ENCODE data around the gene NCAM1. TPM values are rescaled to one million over a fixed set of nuclear protein-coding genes. Genes with fewer than 3 reads are reported as not detected.

Gene NCAM1
- total RNA-seq, 2 experiments from 2014 or later: 0.72 to 1.0 TPM

- POLR2A ChIA-PET: no interaction called here
- Mint-ChIP-seq H3K36me3 (no peaks in the 10 kb centered on the region), H3K27ac (no peak overlapping the region), H3K9me3 (no peaks in the 10 kb centered on the region), H3K27me3 (peaks cover 6% of the 10 kb centered on the region), H3K4me3 (no peak overlapping the region), H3K4me1 (no peaks in the 10 kb centered on the region)
- ATAC-seq (ENCODE audit: low read depth) (no peak), DNase-seq (no peak)
Measured at GRCh38 chr11:113103932-113104690, 142.9 kb downstream of the NCAM1 start.

DNA sequence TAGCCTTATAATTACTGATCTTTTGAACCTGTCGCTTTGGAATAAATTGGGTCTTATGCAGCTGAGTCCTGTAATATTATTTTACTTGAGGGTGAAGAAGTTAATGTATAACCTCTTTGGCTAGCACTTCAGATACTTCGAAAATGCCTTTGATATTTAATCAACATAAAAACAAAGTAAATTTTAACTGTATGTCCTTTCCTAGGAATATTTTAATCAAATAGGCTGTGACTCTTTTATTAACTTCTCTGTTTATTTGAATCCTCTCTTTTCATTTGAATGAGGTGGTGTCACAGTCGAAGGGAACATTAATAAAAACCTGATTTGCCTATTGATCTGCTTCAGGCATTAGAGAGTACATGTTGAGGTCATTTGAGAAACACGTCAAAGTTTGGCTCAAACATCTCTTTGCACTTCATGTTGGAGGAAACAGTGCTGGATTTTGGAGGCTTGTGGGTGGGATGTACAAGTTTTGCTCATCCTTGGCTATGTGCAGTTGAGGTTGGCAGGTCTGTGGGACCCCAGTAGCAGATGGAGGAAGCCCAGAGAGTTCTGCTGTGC is 143.6 kb downstream of the NCAM1 start:
- ATAC-seq (ENCODE audit: low read depth): no peak
- POLR2A ChIA-PET: no interaction called here

DNA sequence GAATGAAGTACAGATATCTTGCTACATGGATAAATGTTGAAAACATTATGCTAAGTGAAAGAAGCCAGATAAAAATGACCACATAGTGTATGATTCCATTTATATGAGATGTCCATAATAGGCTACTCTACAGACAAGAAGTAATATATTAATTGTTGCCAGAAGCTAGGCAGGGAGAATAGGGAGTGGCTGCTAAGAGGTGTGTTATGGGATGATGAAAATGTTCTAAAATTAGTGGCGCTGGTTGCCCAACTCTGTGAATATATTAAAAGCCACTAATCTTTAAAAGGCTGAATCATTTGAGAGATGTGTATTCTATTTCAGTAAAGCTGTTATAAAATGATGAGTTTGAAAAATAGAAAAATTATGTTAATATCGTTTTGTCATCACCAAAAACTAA is 144.4 kb downstream of the NCAM1 start:
- Mint-ChIP-seq H3K36me3 (no peaks in the 10 kb centered on the region), H3K9me3 (no peaks in the 10 kb centered on the region)

More for the DNA sequence above, 143.6 kb downstream of the NCAM1 start:
- H3K4me3 Mint-ChIP-seq: no peak overlapping the region
- H3K27ac Mint-ChIP-seq: no peak overlapping the region
- no peaks in the 10 kb centered on the region for H3K9me3 Mint-ChIP-seq
- H3K4me1 Mint-ChIP-seq: no peaks in the 10 kb centered on the region
- H3K36me3 Mint-ChIP-seq: no peaks in the 10 kb centered on the region
- no peak for DNase-seq
- peaks cover 6% of the 10 kb centered on the region for H3K27me3 Mint-ChIP-seq

DNA sequence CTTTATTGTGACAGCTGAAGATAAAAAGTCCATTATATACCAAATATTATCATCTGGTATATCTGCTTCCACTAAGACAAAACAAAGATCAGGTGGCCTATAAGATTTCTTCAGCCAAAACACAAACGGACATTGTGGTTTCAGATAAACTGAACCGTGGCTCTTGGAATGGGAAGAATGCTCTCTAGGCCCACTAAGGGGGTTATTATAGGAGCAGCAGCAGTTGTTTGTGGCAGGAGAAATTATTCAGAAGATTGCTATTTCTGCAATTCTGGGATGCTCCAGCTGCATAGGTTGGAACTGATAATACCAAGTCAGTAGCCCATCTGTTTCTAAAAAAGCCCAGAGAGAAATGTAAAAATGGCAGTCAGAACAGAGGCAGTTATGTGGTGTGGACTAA is 145.3 kb downstream of the NCAM1 start:
- POLR2A ChIA-PET: no interaction called here

More for the DNA sequence above, 144.4 kb downstream of the NCAM1 start:
- no peak overlapping the region for H3K27ac Mint-ChIP-seq
- DNase-seq: no peak
- ATAC-seq (ENCODE audit: low read depth): no peak
- POLR2A ChIA-PET: no interaction called here
- no peaks in the 10 kb centered on the region for H3K4me1 Mint-ChIP-seq
- no peak overlapping the region for H3K4me3 Mint-ChIP-seq
- H3K27me3 Mint-ChIP-seq: peaks cover 6% of the 10 kb centered on the region

GRCh38 chr11:113110046-113110445 is 148.8 kb downstream of the NCAM1 start:
- POLR2A ChIA-PET: no interaction called here

More for the DNA sequence above, 145.3 kb downstream of the NCAM1 start:
- Mint-ChIP-seq H3K9me3 (no peaks in the 10 kb centered on the region), H3K4me1 (no peaks in the 10 kb centered on the region), H3K27me3 (peaks cover 6% of the 10 kb centered on the region), H3K36me3 (no peaks in the 10 kb centered on the region), H3K27ac (no peak overlapping the region), H3K4me3 (no peak overlapping the region)
- no peak for DNase-seq
- ATAC-seq (ENCODE audit: low read depth): no peak

DNA sequence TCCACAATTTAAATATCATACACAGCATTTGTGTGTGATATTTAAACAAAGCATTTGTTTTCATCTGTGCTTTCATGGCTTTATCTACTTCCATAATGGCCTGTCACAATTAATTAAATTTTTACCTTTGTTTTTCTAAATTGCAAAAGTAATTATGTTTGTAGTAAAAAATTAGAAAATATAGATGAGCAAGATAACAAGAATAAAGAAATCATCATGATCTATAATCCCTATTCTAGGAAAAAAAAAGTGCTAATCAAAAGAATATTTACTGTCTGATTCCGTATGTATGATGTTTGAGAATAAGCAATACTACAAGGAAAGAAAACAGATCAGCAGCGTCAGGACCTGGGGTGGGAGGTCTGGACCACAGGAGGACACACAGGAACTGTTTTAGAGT is 149.9 kb downstream of the NCAM1 start:
- POLR2A ChIA-PET: no interaction called here

More at GRCh38 chr11:113110046-113110445, 148.8 kb downstream of the NCAM1 start:
- H3K4me3 Mint-ChIP-seq: no peak overlapping the region
- ATAC-seq (ENCODE audit: low read depth): no peak
- no peaks in the 10 kb centered on the region for H3K9me3 Mint-ChIP-seq
- no peak overlapping the region for H3K27ac Mint-ChIP-seq
- H3K4me1 Mint-ChIP-seq: no peaks in the 10 kb centered on the region
- DNase-seq: no peak
- H3K27me3 Mint-ChIP-seq: no peaks in the 10 kb centered on the region
- no peaks in the 10 kb centered on the region for H3K36me3 Mint-ChIP-seq

GRCh38 chr11:113112307-113112706 is 151.1 kb downstream of the NCAM1 start:
- ATAC-seq (ENCODE audit: low read depth): no peak
- no peak for DNase-seq
- H3K36me3 Mint-ChIP-seq: no peaks in the 10 kb centered on the region
- H3K27ac Mint-ChIP-seq: no peak overlapping the region
- POLR2A ChIA-PET: no interaction called here
- no peaks in the 10 kb centered on the region for H3K4me1 Mint-ChIP-seq
- no peaks in the 10 kb centered on the region for H3K27me3 Mint-ChIP-seq
- no peaks in the 10 kb centered on the region for H3K9me3 Mint-ChIP-seq
- no peak overlapping the region for H3K4me3 Mint-ChIP-seq

More for the DNA sequence above, 149.9 kb downstream of the NCAM1 start:
- Mint-ChIP-seq H3K27me3 (no peaks in the 10 kb centered on the region), H3K27ac (no peak overlapping the region), H3K36me3 (no peaks in the 10 kb centered on the region), H3K4me3 (no peak overlapping the region), H3K4me1 (no peaks in the 10 kb centered on the region), H3K9me3 (no peaks in the 10 kb centered on the region)
- DNase-seq (no peak), ATAC-seq (ENCODE audit: low read depth) (no peak)

- Mint-ChIP-seq H3K4me3 (no peak overlapping the region), H3K36me3 (no peaks in the 10 kb centered on the region), H3K9me3 (no peaks in the 10 kb centered on the region), H3K27ac (no peak overlapping the region), H3K27me3 (peaks cover 3% of the 10 kb centered on the region), H3K4me1 (no peaks in the 10 kb centered on the region)
- no peak for DNase-seq
- ATAC-seq (ENCODE audit: low read depth): no peak
- POLR2A ChIA-PET: no interaction called here
Measured at GRCh38 chr11:113113801-113114704, 152.8 kb downstream of the NCAM1 start.

DNA sequence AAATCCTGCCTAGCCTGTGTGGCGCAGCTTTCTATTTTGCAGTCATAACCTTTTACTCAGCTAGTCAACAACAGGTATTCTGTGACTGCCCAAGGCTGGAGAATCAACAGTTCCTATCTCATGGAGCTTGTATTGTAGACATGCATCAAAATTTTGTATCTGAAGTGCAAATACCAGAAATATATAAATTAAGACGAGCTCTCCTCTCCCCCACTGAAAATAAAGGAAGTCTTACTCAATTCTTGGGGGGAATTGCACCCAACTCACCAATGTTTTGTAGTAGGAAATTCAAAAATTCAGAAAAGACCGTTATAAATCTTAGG is 153.4 kb downstream of the NCAM1 start:
- peaks cover 4% of the 10 kb centered on the region for H3K27me3 Mint-ChIP-seq
- DNase-seq: no peak
- POLR2A ChIA-PET: no interaction called here
- no peaks in the 10 kb centered on the region for H3K36me3 Mint-ChIP-seq
- no peaks in the 10 kb centered on the region for H3K9me3 Mint-ChIP-seq
- ATAC-seq (ENCODE audit: low read depth): no peak
- no peaks in the 10 kb centered on the region for H3K4me1 Mint-ChIP-seq
- H3K27ac Mint-ChIP-seq: no peak overlapping the region
- no peak overlapping the region for H3K4me3 Mint-ChIP-seq

GRCh38 chr11:113118104-113118503 is 156.9 kb downstream of the NCAM1 start:
- Mint-ChIP-seq H3K36me3 (no peaks in the 10 kb centered on the region), H3K27ac (no peak overlapping the region), H3K27me3 (peaks cover 8% of the 10 kb centered on the region), H3K4me1 (no peaks in the 10 kb centered on the region), H3K9me3 (no peaks in the 10 kb centered on the region), H3K4me3 (no peak overlapping the region)
- POLR2A ChIA-PET: no interaction called here
- no peak for DNase-seq
- ATAC-seq (ENCODE audit: low read depth): no peak

- POLR2A ChIA-PET: no interaction called here
- ATAC-seq (ENCODE audit: low read depth) (no peak), DNase-seq (no peak)
- Mint-ChIP-seq H3K27me3 (peaks cover 8% of the 10 kb centered on the region), H3K4me1 (no peaks in the 10 kb centered on the region), H3K4me3 (no peak overlapping the region), H3K9me3 (no peaks in the 10 kb centered on the region), H3K27ac (no peak overlapping the region), H3K36me3 (no peaks in the 10 kb centered on the region)
Measured at GRCh38 chr11:113119074-113119473, 157.9 kb downstream of the NCAM1 start.

DNA sequence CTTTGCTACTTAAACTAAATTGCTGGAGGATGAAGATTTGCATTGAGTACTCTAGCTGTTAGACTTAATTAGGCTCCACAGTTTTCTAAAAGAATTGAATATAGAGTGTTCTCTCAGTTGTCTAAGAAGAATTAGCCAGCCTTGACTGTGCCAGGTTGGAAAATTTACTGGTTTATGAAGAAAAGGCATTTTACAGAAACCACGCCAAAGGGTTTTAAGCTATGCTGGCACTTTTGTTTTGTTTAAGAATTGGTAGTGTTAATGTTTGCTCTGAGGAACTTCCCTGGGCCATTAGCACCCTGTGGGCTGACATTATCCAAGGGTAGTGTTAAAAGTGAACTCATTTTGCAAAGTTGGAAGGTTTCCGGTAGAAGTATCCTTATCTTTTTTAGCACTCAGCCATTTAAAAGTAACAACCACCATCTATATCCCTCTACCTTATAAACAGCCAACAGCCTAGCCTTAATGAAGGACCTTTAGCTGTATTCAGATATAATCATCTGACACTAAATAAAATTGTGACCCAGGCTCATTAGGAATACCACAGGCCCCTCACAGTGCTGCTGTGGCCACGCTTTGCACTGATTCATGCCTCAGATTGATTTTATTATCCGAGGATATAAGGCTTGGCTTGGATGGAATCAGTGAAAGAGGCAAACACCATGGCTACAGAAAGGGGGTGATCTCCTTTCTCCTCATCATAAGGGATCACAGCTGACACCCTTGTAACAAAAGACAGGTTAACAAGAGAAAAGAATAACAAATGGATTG is 158.9 kb downstream of the NCAM1 start:
- H3K27me3 Mint-ChIP-seq: peaks cover 8% of the 10 kb centered on the region
- POLR2A ChIA-PET: no interaction called here
- no peaks in the 10 kb centered on the region for H3K4me1 Mint-ChIP-seq
- DNase-seq: no peak
- no peak overlapping the region for H3K4me3 Mint-ChIP-seq
- H3K27ac Mint-ChIP-seq: no peak overlapping the region
- no peaks in the 10 kb centered on the region for H3K36me3 Mint-ChIP-seq
- H3K9me3 Mint-ChIP-seq: no peaks in the 10 kb centered on the region
- ATAC-seq (ENCODE audit: low read depth): no peak

GRCh38 chr11:113121746-113122145 is 160.5 kb downstream of the NCAM1 start:
- ATAC-seq (ENCODE audit: low read depth) (no peak), DNase-seq (no peak)
- Mint-ChIP-seq H3K4me1 (no peaks in the 10 kb centered on the region), H3K27me3 (peaks cover 8% of the 10 kb centered on the region), H3K27ac (no peak overlapping the region), H3K9me3 (no peaks in the 10 kb centered on the region), H3K4me3 (no peak overlapping the region), H3K36me3 (no peaks in the 10 kb centered on the region)
- POLR2A ChIA-PET: no interaction called here

All from activated naive CD8-positive, alpha-beta T cell treated with anti-CD3 and anti-CD28 coated beads, Interleukin-2, amount 10 ng/mL, durations not matched to agents 7 days and 5 days (primary cell).